ENCODE data around the gene TTC21A. TPM values are rescaled to one million over a fixed set of nuclear protein-coding genes. Genes with fewer than 3 reads are reported as not detected.

The TTC21A gene
- total RNA-seq, 6 donors from 2014 or later = 7.4 to 52.4 (median 14.3) TPM

GRCh38 chr3:39103791-39104552 lies 3.5 kb upstream of the TTC21A start:
- Histone ChIP-seq H3K27me3 (no peaks in the 10 kb centered on the region), H3K4me3 (no peak overlapping the region), H3K27ac (peak overlapping the region in 2 of 4 donors; percentile 30 to 93), H3K36me3 (peaks cover under 1 to 33% (median 21%) of the 10 kb centered on the region in 4 donors), H3K4me1 (peaks cover 45 to 55% (median 48%) of the 10 kb centered on the region in 4 donors), H3K9me3 (no peaks in the 10 kb centered on the region)
- ATAC-seq (ENCODE audit: low FRiP score in 2 of 2) = no peak
- 80 to 81% methylated on average over 3 to 6 of the region's 6 CpGs for WGBS, 2 donors
- DNase-seq = no peak
- no peak for TF ChIP-seq POLR2A (IDR thresholded peaks at IDR 0.05)
- TF ChIP-seq POLR2AphosphoS5 (IDR thresholded peaks at IDR 0.05) = no peak
- TF ChIP-seq CTCF (IDR thresholded peaks at IDR 0.05) = no peak

- TF ChIP-seq POLR2AphosphoS5 (IDR thresholded peaks at IDR 0.05) (no peak), POLR2A (IDR thresholded peaks at IDR 0.05) (no peak), EP300 (IDR thresholded peaks at IDR 0.05) (no peak), CTCF (IDR thresholded peaks at IDR 0.05) (no peak)
- ATAC-seq (ENCODE audit: low FRiP score in 2 of 2) = no peak
- H3K36me3 ChIP-seq = peaks cover 0 to 21% (median 10%) of the 10 kb centered on the region in 4 donors
- no peaks in the 10 kb centered on the region for H3K27me3 ChIP-seq
- H3K4me3 ChIP-seq = peak overlapping the region in 1 of 4 donors; percentile 64
- WGBS, 2 donors = 76 to 81% methylated on average over 5 to 6 of the region's 7 CpGs
- peaks cover 45 to 55% (median 48%) of the 10 kb centered on the region in 4 donors for H3K4me1 ChIP-seq
- no peak for DNase-seq
- H3K9me3 ChIP-seq = no peaks in the 10 kb centered on the region
- H3K27ac ChIP-seq = peak overlapping the region in 2 of 4 donors; percentile 30 to 93
These were observed 2.4 kb upstream of the TTC21A start for GRCh38 chr3:39104961-39105686.

- TF ChIP-seq POLR2AphosphoS5 (IDR thresholded peaks at IDR 0.05) = no peak
- no peak for TF ChIP-seq POLR2A (IDR thresholded peaks at IDR 0.05)
- TF ChIP-seq EP300 (IDR thresholded peaks at IDR 0.05) = no peak
- no peak for TF ChIP-seq CTCF (IDR thresholded peaks at IDR 0.05)
- no peaks in the 10 kb centered on the region for H3K27me3 ChIP-seq
- 73 to 78% methylated on average over 3 of the region's 3 CpGs for WGBS, 2 donors
- peaks cover 0 to 19% (median 8%) of the 10 kb centered on the region in 4 donors for H3K36me3 ChIP-seq
- ATAC-seq (ENCODE audit: low FRiP score in 2 of 2) (no peak), DNase-seq (no peak)
- no peaks in the 10 kb centered on the region for H3K9me3 ChIP-seq
- peak overlapping the region in 2 of 4 donors; percentile 93 to 96 for H3K27ac ChIP-seq
- H3K4me1 ChIP-seq = peaks cover 45 to 55% (median 48%) of the 10 kb centered on the region in 4 donors
- peak overlapping the region in 1 of 4 donors; percentile 64 for H3K4me3 ChIP-seq
These were observed 1.8 kb upstream of the TTC21A start for GRCh38 chr3:39105687-39106063.

- peak overlapping the region; percentile 64 to 98 (median 78) for H3K4me3 ChIP-seq
- ATAC-seq (ENCODE audit: low FRiP score in 2 of 2) (no peak), DNase-seq (no peak)
- TF ChIP-seq POLR2AphosphoS5 (IDR thresholded peaks at IDR 0.05) = no peak
- no peak for TF ChIP-seq CTCF (IDR thresholded peaks at IDR 0.05)
- TF ChIP-seq POLR2A (IDR thresholded peaks at IDR 0.05) = no peak
- no peak for TF ChIP-seq EP300 (IDR thresholded peaks at IDR 0.05)
- WGBS, 2 donors = 10 to 15% methylated on average over 15 to 16 of the region's 16 CpGs
- no peaks in the 10 kb centered on the region for H3K9me3 ChIP-seq
- peaks cover 42 to 55% (median 47%) of the 10 kb centered on the region in 4 donors for H3K4me1 ChIP-seq
- peak overlapping the region; percentile 93 to 97 (median 95) for H3K27ac ChIP-seq
- H3K36me3 ChIP-seq = peaks cover 0 to 17% (median 5%) of the 10 kb centered on the region in 4 donors
- H3K27me3 ChIP-seq = no peaks in the 10 kb centered on the region
These were observed 1.1 kb upstream of the TTC21A start for GRCh38 chr3:39106281-39106811.
